PFSK-1 (cell line): Measurements from ENCODE around the gene SLC28A1.

Experiments used
- POLR2AphosphoS5 ChIP-seq: IDR thresholded peaks from 2 replicates; pipeline ENCODE4 v1.6.1; 2012; ENCODE audit warnings: low read depth, mild to moderate bottlenecking, control low read depth, low read length, moderate library complexity
- REST ChIP-seq, 2 experiments: IDR thresholded peaks; 2 replicates each; pipeline versions ENCODE4 v1.6.1 to v1.8.0; 2011 to 2012; ENCODE audit warnings: low read depth in 2 of 2, low read length in 2 of 2, control low read depth in 1 of 2, inconsistent platforms in 1 of 2, mild to moderate bottlenecking in 1 of 2, moderate library complexity in 1 of 2; ENCODE audit not compliant: insufficient read depth in 1 of 2
- SIN3A ChIP-seq: IDR thresholded peaks from 2 replicates; pipeline ENCODE4 v1.6.1; 2012; ENCODE audit warnings: mild to moderate bottlenecking, low read length, moderate library complexity, borderline replicate concordance; ENCODE audit not compliant: insufficient read depth

- TF ChIP-seq SIN3A (no peak), POLR2AphosphoS5 (no peak), REST (IDR thresholded peaks at IDR 0.05; ENCODE audit: insufficient read depth in 1 of 2, low read depth in 2 of 2, low read length in 2 of 2) (no peak)
Measured at GRCh38 chr15:84835661-84836337, 48.7 kb upstream of the SLC28A1 start.
